CD4-positive, alpha-beta T cell treated with Interleukin-21 for 1 hour (primary cell): ENCODE measurements around the gene ANKS1A.
A peak's percentile ranks its signal among the peaks of the same experiment; 100 is the strongest.

Experiments used
- DNase-seq: peaks from one replicate; pipeline ENCODE4 v3.0.0-alpha.2; 2020

Gene ANKS1A

GRCh38 chr6:35044761-35045421 is 155.8 kb downstream of the ANKS1A start:
- DNase-seq, result no peak

GRCh38 chr6:35046103-35046502 is 157.0 kb downstream of the ANKS1A start:
- no peak for DNase-seq

- no peak for DNase-seq
Measured at GRCh38 chr6:35046862-35047261, 157.8 kb downstream of the ANKS1A start.

- DNase-seq, result no peak
Measured at GRCh38 chr6:35047265-35048011, 158.4 kb downstream of the ANKS1A start.

GRCh38 chr6:35048031-35048613 is 159.1 kb downstream of the ANKS1A start:
- no peak for DNase-seq

GRCh38 chr6:35048631-35049083 is 159.6 kb downstream of the ANKS1A start:
- peak; percentile 15 for DNase-seq

- DNase-seq, result no peak
Measured at GRCh38 chr6:35049156-35049735, 160.2 kb downstream of the ANKS1A start.

GRCh38 chr6:35049900-35050756 is 161.1 kb downstream of the ANKS1A start:
- no peak for DNase-seq

GRCh38 chr6:35050757-35051330 is 161.8 kb downstream of the ANKS1A start:
- DNase-seq, result no peak

GRCh38 chr6:35051396-35051795 is 162.3 kb downstream of the ANKS1A start:
- DNase-seq, result no peak

- no peak for DNase-seq
Measured at GRCh38 chr6:35051997-35052583, 163.0 kb downstream of the ANKS1A start.

GRCh38 chr6:35052694-35053565 is 163.9 kb downstream of the ANKS1A start:
- DNase-seq, result peak; percentile 3

GRCh38 chr6:35053701-35054100 is 164.6 kb downstream of the ANKS1A start:
- DNase-seq, result no peak

- no peak for DNase-seq
Measured at GRCh38 chr6:35054106-35054742, 165.2 kb downstream of the ANKS1A start.

GRCh38 chr6:35054743-35055130 is 165.7 kb downstream of the ANKS1A start:
- DNase-seq, result no peak

- no peak for DNase-seq
Measured at GRCh38 chr6:35055891-35056290, 166.8 kb downstream of the ANKS1A start.

- DNase-seq, result no peak
Measured at GRCh38 chr6:35056952-35057351, 167.9 kb downstream of the ANKS1A start.

GRCh38 chr6:35057449-35058357 is 168.6 kb downstream of the ANKS1A start:
- DNase-seq, result no peak

GRCh38 chr6:35058358-35058675 is 169.3 kb downstream of the ANKS1A start:
- no peak for DNase-seq
